HL-60 (cell line): ENCODE data around the gene TCF25.
"Not testable (repeated sequence)": the region's sequence is repeated elsewhere in the genome, so short reads cannot be mapped to it uniquely, and the experiment has no call there.

Experiments
- CTCF ChIP-seq: IDR thresholded peaks from one replicate; pipeline ENCODE4 v1.5.1; 2011; ENCODE audit warnings: low read length, control low read depth, inconsistent platforms; ENCODE audit not compliant: insufficient read depth
- POLR2AphosphoS5 ChIP-seq: IDR thresholded peaks from 2 replicates; pipeline ENCODE4 v1.6.1; 2012; ENCODE audit warnings: low read depth

GRCh38 chr16:89934019-89934418, 60.6 kb downstream of the TCF25 start:
- TF ChIP-seq POLR2AphosphoS5, CTCF: not testable (repeated sequence)
